Medulla oblongata (tissue), 1 donor: Measurements from ENCODE around the gene RNF17.
"Not testable (repeated sequence)": the region's sequence is repeated elsewhere in the genome, so short reads cannot be mapped to it uniquely, and the experiment has no call there.

ENCODE experiments used
- DNase-seq: peaks from one replicate; pipeline ENCODE4 v3.0.0-alpha.2; 2015; ENCODE audit errors: extremely low spot score

The RNF17 gene, protein sequence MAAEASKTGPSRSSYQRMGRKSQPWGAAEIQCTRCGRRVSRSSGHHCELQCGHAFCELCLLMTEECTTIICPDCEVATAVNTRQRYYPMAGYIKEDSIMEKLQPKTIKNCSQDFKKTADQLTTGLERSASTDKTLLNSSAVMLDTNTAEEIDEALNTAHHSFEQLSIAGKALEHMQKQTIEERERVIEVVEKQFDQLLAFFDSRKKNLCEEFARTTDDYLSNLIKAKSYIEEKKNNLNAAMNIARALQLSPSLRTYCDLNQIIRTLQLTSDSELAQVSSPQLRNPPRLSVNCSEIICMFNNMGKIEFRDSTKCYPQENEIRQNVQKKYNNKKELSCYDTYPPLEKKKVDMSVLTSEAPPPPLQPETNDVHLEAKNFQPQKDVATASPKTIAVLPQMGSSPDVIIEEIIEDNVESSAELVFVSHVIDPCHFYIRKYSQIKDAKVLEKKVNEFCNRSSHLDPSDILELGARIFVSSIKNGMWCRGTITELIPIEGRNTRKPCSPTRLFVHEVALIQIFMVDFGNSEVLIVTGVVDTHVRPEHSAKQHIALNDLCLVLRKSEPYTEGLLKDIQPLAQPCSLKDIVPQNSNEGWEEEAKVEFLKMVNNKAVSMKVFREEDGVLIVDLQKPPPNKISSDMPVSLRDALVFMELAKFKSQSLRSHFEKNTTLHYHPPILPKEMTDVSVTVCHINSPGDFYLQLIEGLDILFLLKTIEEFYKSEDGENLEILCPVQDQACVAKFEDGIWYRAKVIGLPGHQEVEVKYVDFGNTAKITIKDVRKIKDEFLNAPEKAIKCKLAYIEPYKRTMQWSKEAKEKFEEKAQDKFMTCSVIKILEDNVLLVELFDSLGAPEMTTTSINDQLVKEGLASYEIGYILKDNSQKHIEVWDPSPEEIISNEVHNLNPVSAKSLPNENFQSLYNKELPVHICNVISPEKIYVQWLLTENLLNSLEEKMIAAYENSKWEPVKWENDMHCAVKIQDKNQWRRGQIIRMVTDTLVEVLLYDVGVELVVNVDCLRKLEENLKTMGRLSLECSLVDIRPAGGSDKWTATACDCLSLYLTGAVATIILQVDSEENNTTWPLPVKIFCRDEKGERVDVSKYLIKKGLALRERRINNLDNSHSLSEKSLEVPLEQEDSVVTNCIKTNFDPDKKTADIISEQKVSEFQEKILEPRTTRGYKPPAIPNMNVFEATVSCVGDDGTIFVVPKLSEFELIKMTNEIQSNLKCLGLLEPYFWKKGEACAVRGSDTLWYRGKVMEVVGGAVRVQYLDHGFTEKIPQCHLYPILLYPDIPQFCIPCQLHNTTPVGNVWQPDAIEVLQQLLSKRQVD (N-terminal part only)

GRCh38 chr13:24763596-24764275, at the start of gene RNF17:
Gene RNF17, plus strand, starts transcription at chr13:24764169. Its CDS starts 35 bp downstream, at chr13:24764204.
- DNase-seq, result no peak

DNA sequence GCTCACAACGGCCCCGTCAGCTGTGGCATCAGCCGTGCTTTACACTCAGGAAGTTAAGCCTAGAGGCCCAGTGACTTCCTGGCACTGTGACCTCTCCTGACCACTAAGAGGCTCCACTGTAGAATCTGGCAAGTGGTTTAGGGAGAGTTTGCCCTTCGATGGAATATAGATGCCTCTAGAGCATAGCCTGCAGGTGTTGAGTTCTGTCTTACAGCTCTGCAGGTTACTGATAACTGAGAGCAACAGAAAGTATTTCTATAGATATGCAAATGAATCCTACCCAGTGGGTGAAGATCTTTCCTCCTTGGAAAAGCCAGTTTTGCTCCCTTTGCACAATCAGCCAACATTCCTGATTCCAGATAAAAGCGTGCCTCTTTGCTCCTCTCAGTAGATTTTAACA, 48.0 kb upstream of the RNF17 start:
- no peak for DNase-seq

DNA sequence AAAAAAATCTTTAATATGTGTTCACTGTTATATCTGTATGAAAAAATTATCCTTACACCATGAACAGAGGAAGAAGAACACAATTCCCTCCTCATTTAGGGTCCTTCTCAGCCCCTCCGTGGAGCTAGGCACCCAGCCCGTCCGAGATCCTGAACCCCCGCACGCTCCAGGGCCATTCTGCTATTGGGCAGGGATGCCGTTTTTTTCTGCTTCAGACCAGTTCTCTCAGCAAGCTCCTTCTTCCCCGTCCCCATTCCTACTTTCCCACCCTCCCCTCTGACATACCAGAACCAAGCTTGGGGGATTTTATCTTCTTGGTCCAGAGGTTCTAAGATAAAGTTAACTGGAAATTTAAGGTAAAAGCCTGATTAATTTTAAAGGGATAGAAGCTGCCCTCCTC, 47.5 kb upstream of the RNF17 start:
- no peak for DNase-seq

DNA sequence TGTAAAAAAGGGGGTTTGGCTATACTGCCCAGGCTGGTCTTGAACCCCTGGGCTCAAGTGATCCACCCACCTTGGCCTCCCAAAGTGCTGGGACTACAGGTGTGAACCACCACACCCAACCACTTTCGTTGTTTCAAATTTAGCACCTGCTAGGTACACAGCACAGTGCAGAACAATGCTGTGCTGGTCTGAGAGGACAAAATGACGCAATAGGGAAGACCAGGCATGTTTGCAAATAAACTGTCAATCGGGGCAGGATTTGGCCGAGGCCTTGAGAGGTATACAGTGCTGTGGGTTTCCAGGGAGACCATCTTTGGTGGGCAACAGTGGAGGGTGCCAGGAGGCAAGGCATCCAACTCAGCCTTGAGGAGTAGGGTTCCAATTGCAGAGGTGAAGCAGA, 46.8 kb upstream of the RNF17 start:
- no peak for DNase-seq

- no peak for DNase-seq
Measured at GRCh38 chr13:24718192-24718965, 45.6 kb upstream of the RNF17 start.

DNA sequence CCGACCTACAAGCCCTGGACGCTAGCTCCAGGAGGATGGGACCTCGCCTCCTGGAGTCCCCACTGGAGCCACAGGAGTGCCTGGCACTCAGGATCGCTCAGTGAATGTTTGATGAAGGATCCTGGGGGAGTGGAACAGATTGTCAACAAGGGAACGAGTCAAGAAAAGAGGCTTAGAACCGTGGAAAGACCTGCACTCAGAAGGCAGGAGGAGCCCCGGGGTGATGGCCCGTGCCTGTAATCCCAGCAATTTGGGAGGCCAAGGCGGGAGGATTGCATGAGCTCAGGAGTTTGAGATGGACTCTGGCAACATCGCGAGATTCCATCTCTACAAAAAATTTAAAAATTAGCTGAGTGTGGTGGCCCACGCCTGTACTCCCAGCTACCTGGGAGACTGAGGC, 44.8 kb upstream of the RNF17 start:
- DNase-seq, result no peak

- DNase-seq, result no peak
Measured at GRCh38 chr13:24723206-24723605, 40.8 kb upstream of the RNF17 start.

DNA sequence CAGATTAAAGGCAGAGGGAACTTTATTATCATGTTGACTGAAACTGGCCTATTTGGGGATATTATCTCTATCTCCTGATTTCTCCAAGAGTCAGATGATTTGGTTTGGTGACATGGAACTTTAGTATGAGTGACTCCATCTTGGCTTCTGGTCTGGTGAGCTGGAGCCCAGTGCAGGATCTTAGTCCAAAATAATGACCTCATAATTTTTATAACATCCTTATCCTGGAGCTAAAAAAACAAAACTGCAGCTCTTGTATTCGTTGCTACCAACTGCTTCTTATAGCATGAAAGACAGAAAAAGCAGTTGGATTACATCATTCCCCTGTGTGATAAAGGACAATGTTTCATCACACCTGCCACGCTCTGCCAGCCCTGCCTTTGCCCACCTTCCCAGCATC, 39.3 kb upstream of the RNF17 start:
- DNase-seq, result no peak

- no peak for DNase-seq
Measured at GRCh38 chr13:24725379-24725778, 38.6 kb upstream of the RNF17 start.

DNA sequence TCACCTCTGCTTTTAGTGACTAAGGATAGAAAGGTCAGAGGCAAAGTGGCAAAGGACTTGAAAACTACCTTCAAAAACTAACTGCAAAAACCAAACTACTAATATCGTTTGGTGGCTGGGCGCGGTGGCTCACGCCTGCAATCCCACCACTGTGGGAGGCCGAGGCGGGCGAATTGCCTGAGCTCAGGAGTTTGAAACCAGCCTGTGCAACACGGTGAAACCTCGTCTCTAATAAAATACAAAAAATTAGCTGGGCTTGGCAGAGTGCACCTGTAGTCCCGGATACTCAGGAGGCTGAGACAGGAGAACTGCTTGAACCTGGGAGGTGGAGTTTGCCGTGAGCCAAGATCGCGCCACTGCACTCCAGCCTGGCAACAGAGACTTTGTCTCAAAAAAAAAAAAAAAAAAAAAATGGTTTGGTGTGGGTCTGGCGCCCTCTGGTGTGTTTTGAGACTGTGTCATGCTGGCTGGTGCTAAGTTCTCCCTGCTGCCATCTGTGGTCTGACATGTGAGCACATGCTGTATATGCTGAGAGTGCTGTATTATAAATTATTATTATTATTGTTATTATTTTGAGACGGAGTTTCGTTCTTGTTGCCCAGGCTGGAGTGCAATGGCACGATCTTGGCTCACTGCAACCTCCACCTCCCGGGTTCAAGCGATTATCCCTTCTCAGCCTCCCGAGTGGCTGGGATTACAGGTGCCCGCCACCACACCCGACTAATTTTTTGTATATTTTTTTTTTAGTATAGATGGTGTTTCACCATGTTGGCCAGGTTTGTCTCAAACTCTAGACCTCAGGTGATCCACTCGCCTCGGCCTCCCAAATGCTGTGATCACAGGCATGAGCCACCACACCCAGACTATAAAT, 36.0 kb upstream of the RNF17 start:
- DNase-seq, result peak; percentile 79

DNA sequence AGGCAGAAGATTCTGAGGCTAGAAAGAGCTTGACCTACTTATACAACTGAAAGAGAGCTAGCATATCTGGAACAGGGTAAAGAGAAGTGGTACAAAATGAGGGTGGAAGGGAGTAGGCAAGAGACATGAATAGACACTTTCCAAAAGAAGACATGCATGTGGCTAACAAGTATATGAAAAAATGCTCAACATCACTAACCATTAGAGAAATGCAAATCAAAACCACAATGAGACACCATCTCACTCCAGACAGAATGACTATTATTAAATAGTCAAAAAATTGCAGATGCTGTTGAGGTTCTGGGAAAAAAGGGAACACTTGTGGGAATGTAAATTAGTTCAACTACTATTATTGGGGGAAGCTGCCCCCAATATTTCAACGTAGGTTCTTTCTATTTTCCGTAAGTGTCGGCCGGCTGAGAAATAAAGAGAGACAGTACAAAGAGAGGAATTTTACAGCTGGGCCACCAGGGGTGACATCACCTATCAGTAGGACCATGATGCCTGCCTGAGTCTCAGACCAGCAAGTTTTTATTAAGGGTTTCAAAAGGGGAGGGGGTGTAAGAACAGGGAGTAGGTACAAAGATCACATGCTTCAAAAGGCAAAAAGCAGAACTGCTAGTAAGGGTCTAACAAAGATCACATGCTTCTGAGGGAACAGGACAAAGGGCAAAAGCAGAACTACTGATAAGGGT, 32.9 kb upstream of the RNF17 start:
- DNase-seq, result not testable (repeated sequence)

- DNase-seq, result no peak
Measured at GRCh38 chr13:24734950-24735349, 29.0 kb upstream of the RNF17 start.

DNA sequence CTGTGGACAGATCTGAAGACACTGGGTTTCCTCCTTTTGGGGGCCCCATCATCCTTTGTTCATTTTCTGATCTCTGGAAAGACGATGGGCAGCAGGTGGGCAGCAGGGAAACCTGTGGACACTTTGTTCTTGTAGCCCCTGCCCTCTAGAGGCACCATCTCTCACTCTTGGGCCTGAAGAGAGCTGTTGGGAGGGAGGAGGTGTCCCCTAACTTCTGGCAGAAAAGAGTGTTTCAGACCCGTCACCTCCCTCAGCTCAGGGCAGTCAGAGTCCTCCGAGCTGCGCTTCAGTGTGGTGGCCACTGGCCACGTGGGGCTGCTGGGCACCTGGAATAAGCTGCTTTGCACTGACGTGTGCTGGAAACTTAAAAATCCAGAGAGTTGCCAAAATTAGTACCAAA, 26.9 kb upstream of the RNF17 start:
- no peak for DNase-seq

GRCh38 chr13:24738366-24738847, 25.6 kb upstream of the RNF17 start:
- no peak for DNase-seq

- no peak for DNase-seq
Measured at GRCh38 chr13:24740014-24740890, 23.7 kb upstream of the RNF17 start.

- DNase-seq, result no peak
Measured at GRCh38 chr13:24741016-24741662, 22.8 kb upstream of the RNF17 start.

DNA sequence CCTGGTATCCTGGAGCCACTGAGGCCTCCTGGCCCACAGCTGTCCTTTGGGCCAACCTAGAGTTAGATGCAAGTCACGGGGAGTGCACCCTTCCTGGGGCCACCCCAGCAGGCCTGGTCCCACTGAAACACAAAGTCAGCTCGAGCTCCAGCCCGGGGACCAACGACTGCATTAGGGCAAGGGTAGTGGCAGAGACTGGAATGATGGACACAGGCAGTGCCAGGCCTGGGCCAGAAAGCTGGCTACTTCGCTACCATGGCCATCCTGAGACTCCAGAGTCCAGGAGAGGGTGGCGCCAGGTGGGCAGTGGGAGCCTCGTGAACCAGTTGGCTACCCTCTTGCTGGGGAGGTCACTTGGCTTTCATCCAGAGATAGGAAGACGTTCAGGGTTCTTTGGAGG, 22.2 kb upstream of the RNF17 start:
- DNase-seq, result no peak
